Ishikawa (cell line): Measurements from ENCODE around the gene KICS2.

Experiments used
- CEBPB ChIP-seq: IDR thresholded peaks from 2 replicates; pipeline ENCODE4 v1.6.1; 2012
- CREB1 ChIP-seq: IDR thresholded peaks from 2 replicates; pipeline ENCODE4 v1.6.1; 2012; ENCODE audit warnings: low read depth
- EGR1 ChIP-seq: IDR thresholded peaks from 2 replicates; pipeline ENCODE4 v1.6.1; 2012
- EP300 ChIP-seq: IDR thresholded peaks from 2 replicates; pipeline ENCODE4 v1.6.1; 2012; ENCODE audit warnings: borderline replicate concordance
- FOXM1 ChIP-seq: IDR thresholded peaks from 2 replicates; pipeline ENCODE4 v1.6.1; 2012; ENCODE audit warnings: low read depth, borderline replicate concordance
- NFIC ChIP-seq: IDR thresholded peaks from 2 replicates; pipeline ENCODE4 v1.6.1; 2012
- RAD21 ChIP-seq: IDR thresholded peaks from 2 replicates; pipeline ENCODE4 v1.6.1; 2012; ENCODE audit warnings: low read depth
- TAF1 ChIP-seq: IDR thresholded peaks from 2 replicates; pipeline ENCODE4 v1.6.1; 2012; ENCODE audit warnings: low read depth, mild to moderate bottlenecking
- TCF12 ChIP-seq: IDR thresholded peaks from 2 replicates; pipeline ENCODE4 v1.6.1; 2012; ENCODE audit warnings: low read depth
- TEAD4 ChIP-seq: IDR thresholded peaks from 2 replicates; pipeline ENCODE4 v1.6.1; 2012
- YY1 ChIP-seq: IDR thresholded peaks from 2 replicates; pipeline ENCODE4 v1.6.1; 2012; ENCODE audit warnings: low read depth
- ZBTB7A ChIP-seq: IDR thresholded peaks from 2 replicates; pipeline ENCODE4 v1.6.1; 2012; ENCODE audit warnings: low read depth
- TF ChIP-seq, protein P1 (sequence below): IDR thresholded peaks from 2 replicates; pipeline ENCODE4 v1.6.1; 2012
- TF ChIP-seq, protein P2 (sequence below): IDR thresholded peaks from 2 replicates; pipeline ENCODE4 v1.6.1; 2012
- TF ChIP-seq, protein P3 (sequence below): IDR thresholded peaks from 2 replicates; pipeline ENCODE4 v1.6.1; 2012; ENCODE audit warnings: low read depth, mild to moderate bottlenecking

Gene KICS2

DNA sequence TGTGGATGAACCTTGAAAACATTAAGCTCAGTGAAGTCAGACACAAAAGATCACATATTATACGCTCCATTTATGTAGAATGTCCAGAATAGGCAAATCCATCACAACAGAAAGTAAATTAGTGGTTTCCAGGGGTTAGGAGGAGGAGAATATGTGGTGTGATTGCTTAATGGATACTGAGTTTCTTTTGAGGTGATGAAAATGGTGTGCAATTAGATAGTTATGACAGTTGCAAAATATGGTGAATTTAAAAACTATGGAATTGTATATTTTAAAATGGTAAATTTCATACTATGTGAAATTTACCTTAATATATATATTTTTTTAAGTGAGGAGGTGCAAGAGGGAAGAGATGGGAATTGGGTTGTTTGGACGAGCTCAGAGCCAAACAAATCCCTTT is 46.3 kb upstream of the KICS2 start:
- no peak for TF ChIP-seq YY1
- no peak for TF ChIP-seq TEAD4

DNA sequence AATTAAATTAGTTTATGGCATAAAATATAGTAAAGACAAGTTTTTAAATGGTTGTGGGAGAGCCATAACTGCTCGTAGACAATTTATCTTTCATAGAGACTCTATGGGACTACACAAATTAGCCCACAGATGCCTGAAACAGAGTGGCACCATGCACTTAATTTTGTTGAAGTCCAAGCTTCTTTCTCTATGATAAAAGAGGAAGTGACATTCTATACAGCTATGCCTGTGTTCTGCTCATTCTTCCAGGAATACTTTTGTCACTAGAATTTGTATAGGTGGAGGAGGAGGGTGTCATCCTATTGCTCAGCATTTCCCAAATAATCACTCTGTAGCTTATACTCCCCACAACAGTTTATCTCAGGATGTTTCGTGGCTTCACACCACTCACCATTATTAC is 43.7 kb upstream of the KICS2 start:
- TF ChIP-seq EGR1 (no peak), TCF12 (no peak), TAF1 (no peak), YY1 (no peak), TEAD4 (no peak), CREB1 (no peak), ZBTB7A (no peak), CEBPB (no peak), FOXM1 (no peak), RAD21 (no peak), EP300 (no peak), NFIC (no peak)
- TF ChIP-seq, protein P1, sequence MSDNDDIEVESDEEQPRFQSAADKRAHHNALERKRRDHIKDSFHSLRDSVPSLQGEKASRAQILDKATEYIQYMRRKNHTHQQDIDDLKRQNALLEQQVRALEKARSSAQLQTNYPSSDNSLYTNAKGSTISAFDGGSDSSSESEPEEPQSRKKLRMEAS = no peak
- TF ChIP-seq, protein P2, sequence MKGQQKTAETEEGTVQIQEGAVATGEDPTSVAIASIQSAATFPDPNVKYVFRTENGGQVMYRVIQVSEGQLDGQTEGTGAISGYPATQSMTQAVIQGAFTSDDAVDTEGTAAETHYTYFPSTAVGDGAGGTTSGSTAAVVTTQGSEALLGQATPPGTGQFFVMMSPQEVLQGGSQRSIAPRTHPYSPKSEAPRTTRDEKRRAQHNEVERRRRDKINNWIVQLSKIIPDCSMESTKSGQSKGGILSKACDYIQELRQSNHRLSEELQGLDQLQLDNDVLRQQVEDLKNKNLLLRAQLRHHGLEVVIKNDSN = no peak
- TF ChIP-seq, protein P3, sequence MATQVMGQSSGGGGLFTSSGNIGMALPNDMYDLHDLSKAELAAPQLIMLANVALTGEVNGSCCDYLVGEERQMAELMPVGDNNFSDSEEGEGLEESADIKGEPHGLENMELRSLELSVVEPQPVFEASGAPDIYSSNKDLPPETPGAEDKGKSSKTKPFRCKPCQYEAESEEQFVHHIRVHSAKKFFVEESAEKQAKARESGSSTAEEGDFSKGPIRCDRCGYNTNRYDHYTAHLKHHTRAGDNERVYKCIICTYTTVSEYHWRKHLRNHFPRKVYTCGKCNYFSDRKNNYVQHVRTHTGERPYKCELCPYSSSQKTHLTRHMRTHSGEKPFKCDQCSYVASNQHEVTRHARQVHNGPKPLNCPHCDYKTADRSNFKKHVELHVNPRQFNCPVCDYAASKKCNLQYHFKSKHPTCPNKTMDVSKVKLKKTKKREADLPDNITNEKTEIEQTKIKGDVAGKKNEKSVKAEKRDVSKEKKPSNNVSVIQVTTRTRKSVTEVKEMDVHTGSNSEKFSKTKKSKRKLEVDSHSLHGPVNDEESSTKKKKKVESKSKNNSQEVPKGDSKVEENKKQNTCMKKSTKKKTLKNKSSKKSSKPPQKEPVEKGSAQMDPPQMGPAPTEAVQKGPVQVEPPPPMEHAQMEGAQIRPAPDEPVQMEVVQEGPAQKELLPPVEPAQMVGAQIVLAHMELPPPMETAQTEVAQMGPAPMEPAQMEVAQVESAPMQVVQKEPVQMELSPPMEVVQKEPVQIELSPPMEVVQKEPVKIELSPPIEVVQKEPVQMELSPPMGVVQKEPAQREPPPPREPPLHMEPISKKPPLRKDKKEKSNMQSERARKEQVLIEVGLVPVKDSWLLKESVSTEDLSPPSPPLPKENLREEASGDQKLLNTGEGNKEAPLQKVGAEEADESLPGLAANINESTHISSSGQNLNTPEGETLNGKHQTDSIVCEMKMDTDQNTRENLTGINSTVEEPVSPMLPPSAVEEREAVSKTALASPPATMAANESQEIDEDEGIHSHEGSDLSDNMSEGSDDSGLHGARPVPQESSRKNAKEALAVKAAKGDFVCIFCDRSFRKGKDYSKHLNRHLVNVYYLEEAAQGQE = no peak

DNA sequence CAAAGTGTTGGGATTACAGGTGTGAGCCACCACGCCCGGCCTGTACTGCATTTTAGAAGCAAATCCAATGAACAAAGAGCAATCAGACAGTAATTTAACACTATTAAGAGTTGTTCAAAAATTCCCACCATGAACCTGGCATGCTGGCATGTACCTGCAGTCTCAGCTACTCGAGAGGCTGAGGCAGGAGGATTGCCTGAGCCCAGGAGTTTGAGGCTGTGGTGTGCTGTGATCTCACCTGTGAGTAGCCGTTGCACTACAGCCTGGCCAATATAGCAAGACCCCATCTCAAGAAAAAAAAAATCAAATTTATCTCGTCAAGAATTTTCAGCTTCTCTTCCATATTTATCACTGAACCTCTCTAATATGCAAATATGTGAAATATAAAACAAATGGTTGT is 39.7 kb upstream of the KICS2 start:
- TF ChIP-seq, protein P3 = no peak
- no peak for TF ChIP-seq RAD21
- no peak for TF ChIP-seq CEBPB
- TF ChIP-seq NFIC = no peak
- no peak for TF ChIP-seq EP300
- no peak for TF ChIP-seq ZBTB7A
- TF ChIP-seq, protein P1 = no peak
- TF ChIP-seq YY1 = no peak
- no peak for TF ChIP-seq TAF1
- TF ChIP-seq, protein P2 = no peak
- TF ChIP-seq TEAD4 = no peak
- no peak for TF ChIP-seq CREB1
- TF ChIP-seq EGR1 = no peak
- no peak for TF ChIP-seq TCF12
- TF ChIP-seq FOXM1 = no peak

DNA sequence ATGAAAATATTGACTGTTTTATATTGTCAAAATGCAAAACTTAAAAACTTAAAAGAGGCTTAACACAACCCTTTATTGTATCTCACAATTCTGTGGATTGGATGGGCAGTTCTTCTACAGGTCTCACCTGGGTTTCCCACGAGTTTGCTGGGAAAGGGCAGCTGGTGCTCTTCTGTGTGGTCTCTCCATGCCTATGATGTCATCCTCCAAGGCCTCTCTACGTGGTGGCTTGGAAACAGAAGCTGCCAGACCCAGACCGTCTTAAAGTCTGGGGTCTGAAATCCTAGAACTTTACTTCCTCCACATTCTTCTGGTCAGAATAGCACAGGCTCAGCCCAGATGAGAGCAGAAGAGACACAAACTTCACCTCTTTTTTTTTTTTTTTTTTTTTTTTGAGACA is 36.5 kb upstream of the KICS2 start:
- TF ChIP-seq, protein P2 = no peak
- TF ChIP-seq, protein P1 = no peak
- no peak for TF ChIP-seq EP300
- no peak for TF ChIP-seq EGR1
- no peak for TF ChIP-seq TEAD4
- TF ChIP-seq FOXM1 = no peak
- no peak for TF ChIP-seq RAD21
- TF ChIP-seq CEBPB = no peak
- no peak for TF ChIP-seq ZBTB7A
- TF ChIP-seq TCF12 = no peak
- no peak for TF ChIP-seq YY1
- TF ChIP-seq TAF1 = no peak
- TF ChIP-seq, protein P3 = no peak
- no peak for TF ChIP-seq CREB1
- TF ChIP-seq NFIC = no peak
